GM12892 (cell line): ENCODE data around the gene TUB. TPM values are rescaled to one million over a fixed set of nuclear protein-coding genes. Genes with fewer than 3 reads are reported as not detected.

Experiments
- DNase-seq: peaks from one replicate; pipeline ENCODE4 v3.0.0; 2011; ENCODE audit not compliant: insufficient read length
- FAIRE-seq: peaks from 2 replicates; lab custom pipeline; 2011; peaks lifted over from hg19 to GRCh38; lab: Jason Lieb, UNC
- POLR2A ChIP-seq: IDR thresholded peaks from 2 replicates; pipeline ENCODE4 v1.6.1; 2011; ENCODE audit warnings: low read depth, low read length, control low read depth
- POLR2AphosphoS5 ChIP-seq: IDR thresholded peaks from 2 replicates; pipeline ENCODE4 v1.6.1; 2011; ENCODE audit warnings: low read depth, low read length, control low read depth
- TAF1 ChIP-seq: IDR thresholded peaks from 2 replicates; pipeline ENCODE4 v1.6.1; 2011; ENCODE audit warnings: low read depth, mild to moderate bottlenecking, control low read depth, low read length, borderline replicate concordance
- polyA plus RNA-seq: library from polyadenylated mRNA; unstranded; fragments of >200 nt; gene quantifications from one replicate; pipeline ENCODE4 v1.2.1, GENCODE V29; 2012; ENCODE audit warnings: missing spikeins, inconsistent platforms; ENCODE audit not compliant: missing spikeins

The TUB gene, protein sequence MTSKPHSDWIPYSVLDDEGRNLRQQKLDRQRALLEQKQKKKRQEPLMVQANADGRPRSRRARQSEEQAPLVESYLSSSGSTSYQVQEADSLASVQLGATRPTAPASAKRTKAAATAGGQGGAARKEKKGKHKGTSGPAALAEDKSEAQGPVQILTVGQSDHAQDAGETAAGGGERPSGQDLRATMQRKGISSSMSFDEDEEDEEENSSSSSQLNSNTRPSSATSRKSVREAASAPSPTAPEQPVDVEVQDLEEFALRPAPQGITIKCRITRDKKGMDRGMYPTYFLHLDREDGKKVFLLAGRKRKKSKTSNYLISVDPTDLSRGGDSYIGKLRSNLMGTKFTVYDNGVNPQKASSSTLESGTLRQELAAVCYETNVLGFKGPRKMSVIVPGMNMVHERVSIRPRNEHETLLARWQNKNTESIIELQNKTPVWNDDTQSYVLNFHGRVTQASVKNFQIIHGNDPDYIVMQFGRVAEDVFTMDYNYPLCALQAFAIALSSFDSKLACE
- polyA plus RNA-seq, result 0.08 TPM

DNA sequence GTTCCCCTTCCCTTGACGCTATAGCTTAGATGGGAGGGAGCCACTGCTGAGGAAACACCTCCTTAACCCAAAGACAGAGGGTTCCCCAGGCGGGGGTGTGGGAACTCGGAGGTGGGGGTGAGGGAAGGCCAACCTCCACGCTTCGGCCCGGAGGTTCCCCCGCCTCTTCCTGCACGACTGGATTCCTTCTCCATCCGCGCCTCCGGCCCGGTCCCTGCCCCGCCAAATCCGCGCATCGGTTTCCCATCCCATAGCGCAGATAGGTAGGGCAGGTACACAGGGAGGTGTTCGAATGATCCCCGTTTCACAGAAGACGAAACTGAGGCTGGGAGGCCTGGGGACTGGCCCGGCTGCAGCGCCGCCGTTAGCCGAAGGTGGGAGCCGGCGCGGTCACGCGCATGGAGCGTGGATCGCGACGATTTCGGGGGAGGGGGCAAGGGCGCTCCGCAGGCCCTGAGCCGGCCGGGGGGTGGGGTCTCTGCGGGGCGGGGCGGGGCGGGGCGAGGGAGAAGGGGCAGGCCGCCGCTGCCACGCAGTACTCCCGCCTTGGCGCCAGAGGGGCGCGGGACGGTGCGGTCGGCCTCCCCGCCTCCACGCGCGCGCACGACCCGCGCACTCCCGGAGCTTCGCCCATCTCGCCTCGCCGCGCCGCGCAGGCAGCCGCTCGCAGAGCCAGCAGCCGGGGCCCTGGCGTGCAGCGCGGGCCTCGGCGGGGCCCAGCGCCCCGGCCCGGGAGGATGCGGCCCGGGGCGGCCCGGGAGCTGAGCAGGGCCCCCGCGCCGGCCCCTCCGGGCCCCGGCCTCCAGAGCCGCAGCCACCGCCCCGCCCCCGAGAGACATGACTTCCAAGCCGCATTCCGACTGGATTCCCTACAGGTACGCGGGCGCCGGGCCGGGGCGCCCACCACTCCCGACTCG is at the start of gene TUB:
Gene TUB, plus strand, starts transcription at position 538 of the 917 bp plus-strand sequence. Its CDS starts 300 bp downstream, at position 838.
- DNase-seq, result no peak
- FAIRE-seq, result no peak
- TF ChIP-seq TAF1, result no peak
- TF ChIP-seq POLR2AphosphoS5, result no peak
- TF ChIP-seq POLR2A, result no peak

DNA sequence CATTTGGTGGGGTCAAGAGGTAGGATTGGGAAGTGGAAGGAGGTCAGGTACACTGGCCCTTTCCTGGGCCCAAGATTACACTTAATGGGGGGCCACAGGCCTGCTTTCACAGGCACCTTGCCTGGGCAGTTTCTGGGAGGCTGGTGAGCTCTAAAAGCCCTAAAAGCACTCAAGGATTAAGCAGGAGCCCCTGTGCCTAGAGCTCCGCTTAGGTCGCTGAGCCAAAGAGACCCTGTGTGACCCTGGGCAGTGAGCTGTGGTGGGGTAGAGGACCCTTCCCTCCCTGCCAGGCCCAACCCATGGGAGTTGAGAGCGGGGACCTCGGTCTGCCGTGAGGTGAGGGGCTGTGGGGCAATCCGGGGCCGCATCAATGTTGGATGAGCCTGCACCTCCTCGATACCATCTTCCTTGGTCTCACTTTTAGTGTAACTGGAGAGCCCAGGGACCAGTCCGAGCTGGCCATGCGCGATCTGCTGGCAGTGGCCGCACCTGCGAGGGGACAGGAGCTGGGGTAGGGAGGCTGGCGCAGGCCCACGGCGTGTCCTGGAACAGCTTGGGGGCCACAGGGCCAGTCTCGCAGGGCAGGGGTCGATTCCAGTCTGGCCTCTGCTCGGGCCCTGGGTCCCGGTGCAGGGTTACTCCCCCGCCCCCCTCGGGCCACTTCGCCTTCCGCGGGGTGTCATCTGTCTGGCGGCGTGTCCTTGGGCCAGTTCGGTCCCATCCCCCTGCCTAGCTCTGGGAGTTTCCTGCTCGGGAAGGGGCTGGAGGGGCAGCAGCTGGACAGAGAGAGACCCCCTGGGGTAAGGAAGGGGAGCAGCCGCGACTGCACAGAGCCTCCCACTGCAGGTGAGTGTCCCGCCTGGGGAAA is 49.5 kb upstream of the TUB start:
- FAIRE-seq (no peak), DNase-seq (no peak)
- TF ChIP-seq TAF1, result no peak

DNA sequence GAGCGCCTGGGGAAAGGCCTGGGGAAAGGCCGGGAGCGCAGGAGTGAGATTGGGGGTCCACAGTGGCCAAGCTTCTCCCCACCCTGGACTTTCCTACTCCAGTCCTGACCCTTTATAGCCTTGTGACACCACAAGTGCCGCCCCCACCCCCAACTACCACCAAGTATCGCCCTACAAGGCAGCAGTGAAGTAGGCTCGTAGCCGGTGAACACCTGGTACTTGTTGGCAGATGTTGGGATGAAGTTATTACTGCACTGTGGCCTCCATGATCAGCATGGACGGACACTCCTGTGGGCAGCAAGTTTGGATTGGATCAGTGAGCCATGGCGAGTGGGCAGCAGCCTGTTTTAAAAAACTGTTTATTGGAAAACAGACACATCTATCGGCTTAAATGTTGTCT is 48.9 kb upstream of the TUB start:
- FAIRE-seq (no peak), DNase-seq (no peak)
- TF ChIP-seq TAF1 (no peak), POLR2AphosphoS5 (no peak), POLR2A (no peak)

DNA sequence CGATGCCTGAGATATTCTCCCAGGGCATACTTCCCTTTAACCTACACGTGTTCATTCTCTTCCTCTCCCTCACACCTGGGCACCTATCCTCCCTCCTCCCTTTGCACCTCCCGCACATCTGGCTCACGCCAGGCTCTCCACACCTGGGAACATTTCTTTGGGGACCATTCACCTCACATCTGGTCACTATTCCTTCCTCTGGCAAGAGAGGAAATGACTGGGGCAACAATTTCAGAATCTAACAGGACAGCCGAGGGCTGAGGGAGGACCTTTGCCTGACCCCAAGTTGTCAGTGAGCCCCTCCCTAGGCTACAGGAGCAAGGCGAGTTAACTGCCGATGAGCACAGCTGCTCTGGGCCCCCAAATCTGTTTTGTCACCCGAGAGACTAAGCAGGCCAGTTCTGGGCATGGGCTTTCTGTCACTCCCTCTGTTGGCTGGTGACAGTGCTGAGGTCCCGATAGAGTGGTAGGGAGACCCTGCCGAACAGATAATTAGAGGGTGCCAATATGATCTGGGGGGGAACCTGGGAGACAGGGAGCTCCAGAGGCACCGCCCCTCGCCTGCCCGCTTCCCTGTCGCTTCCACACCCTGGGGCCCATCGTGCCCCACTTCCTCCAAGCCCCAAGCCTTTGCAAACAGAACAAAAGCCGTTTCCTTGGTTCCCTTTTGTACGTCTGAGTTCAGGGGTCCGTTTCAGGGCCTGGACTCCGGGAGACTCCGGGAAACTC is 48.3 kb upstream of the TUB start:
- no peak for DNase-seq
- FAIRE-seq, result no peak
- TF ChIP-seq TAF1 (no peak), POLR2A (no peak), POLR2AphosphoS5 (no peak)

DNA sequence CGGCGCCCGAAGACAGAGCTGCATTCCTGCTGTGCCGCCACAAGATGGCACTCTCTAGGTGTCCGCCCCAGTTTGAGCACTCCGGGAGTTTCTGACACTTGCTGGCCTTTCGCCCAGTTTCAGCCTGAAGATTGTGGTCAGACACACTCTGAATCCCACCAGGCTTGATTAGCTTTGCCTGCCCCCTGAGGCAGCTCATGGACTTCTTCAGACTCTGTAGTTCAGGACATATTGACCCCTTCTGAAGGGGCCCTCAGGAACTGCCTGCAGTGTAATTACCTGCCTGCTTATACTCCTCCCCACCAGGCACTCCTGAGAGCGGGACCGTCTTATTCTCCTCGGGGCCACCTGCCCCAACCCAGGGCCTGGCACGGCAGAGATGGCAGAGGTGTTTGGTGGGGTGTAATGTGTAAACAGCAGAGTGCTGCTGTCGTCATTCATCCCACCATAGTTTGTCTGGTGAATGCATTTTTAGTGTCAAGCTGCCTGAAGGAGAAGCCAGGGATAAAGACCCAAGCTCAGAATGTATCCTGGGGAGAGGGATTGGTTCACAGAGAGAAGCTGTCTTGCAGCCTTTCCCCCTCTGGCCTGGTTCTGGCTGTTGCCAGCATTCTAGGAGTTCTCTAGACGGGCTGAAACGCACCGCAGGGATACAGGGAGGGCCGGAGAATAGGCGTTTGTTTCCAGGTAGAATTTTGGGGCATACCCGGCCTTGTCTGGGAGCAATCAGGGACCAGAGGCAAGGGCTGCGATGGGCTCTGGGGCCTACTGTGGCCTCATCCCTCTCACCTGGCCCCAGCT is 47.5 kb upstream of the TUB start:
- DNase-seq, result peak; percentile 73
- TF ChIP-seq POLR2A (no peak), TAF1 (no peak), POLR2AphosphoS5 (no peak)
- peak; percentile 94 for FAIRE-seq

DNA sequence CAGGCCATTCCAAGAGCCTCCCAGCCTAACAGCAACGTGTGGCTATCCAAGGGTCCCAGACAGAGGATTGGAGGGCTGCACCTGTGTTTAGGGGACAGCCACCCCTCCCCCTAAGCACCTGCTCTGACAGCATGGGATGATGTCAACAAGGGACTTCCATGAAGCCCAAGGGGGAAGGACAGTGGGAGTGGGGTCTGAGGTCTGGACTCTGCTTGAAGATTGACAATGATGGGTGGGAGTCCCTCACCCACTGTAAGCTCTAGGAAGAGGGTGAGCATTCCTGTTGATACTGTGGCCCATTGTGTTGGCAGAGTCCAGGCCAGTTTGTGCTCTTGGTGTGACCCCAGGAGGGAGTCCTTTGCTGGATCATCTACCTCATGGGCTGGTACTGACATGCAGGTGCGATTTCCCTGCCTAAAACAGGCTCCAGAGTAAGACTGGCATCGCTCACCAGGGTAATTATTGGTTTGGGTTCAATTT is 46.9 kb upstream of the TUB start:
- DNase-seq, result no peak
- FAIRE-seq, result no peak
- no peak for TF ChIP-seq POLR2A
- TF ChIP-seq POLR2AphosphoS5, result no peak
- no peak for TF ChIP-seq TAF1

DNA sequence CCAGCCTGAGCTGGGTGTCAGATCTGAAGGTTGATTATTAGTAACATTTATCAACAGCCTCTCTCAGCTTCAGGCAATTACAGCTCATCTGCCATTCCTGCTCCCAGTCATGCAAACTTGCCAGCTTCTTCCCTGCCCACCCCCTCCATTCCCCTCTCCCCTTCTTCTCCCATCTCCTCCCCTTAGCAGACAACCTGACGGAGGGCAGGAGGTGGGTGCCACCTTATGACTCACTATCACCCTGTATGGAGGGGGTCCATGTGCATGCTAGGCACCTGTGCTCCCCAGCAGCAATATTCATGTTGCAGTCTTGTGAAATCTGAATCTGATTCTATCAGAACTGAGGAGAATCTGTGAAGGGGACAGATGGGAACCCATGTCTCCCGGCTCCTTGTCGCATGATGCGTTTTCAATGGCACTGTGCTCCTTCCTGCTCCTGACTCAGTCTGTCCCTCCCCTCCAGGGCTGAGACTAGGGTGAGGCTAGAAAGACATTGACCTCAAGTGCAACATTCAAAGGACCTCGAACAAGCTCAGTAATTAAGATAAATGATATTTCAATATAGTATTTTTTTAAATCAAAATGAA is 46.3 kb upstream of the TUB start:
- FAIRE-seq, result no peak

DNA sequence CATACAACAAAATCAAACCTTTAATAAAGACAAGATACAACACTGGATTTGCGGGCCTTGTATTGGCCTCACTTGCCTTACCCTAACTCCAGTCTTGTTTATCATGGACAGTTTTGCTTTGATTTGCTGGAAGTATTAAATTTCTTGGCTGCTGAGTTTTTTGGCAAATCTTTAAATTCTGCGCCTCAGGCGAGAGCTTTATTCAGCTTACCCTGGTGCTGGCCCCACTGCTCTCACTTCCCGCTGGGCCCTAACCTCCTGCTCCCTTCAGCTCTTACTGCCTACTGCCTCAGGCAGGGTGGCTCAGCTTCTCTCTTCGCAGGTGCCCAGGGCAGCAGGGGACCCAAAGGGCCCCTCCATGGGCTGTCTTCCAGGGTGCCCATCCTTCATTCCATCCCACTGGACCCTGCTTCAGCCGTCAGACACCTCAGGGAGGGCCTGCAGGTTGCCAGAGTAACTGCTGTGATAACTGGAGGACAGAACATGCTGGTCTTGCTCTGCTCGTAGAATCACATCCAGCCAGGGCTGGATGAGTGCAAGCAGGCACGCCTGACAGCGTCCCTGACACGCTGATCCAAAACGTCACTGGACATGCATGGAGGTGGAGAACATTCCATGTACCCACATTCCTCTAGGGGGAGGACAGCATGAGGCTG is 45.7 kb upstream of the TUB start:
- TF ChIP-seq POLR2AphosphoS5 (no peak), TAF1 (no peak), POLR2A (no peak)
- no peak for FAIRE-seq
- no peak for DNase-seq

More for the DNA sequence above, 46.3 kb upstream of the TUB start:
- DNase-seq, result no peak
- TF ChIP-seq POLR2AphosphoS5 (no peak), TAF1 (no peak), POLR2A (no peak)
